ENCODE results near the gene ATG9B. TPM values are rescaled to one million over a fixed set of nuclear protein-coding genes. Genes with fewer than 3 reads are reported as not detected.
"Not testable (repeated sequence)": the region's sequence is repeated elsewhere in the genome, so short reads cannot be mapped to it uniquely, and the experiment has no call there.

ATG9B gene
- polyA plus RNA-seq, 2 of the 4 experiments (the other 2 are of a cell fraction): 0.06 to 0.23 TPM

GRCh38 chr7:151043959-151044358 lies 19.7 kb upstream of the ATG9B start:
- WGBS (ENCODE audit: missing lambda C conversion rate): 94% methylated on average over 10 of the region's 20 CpGs

DNA sequence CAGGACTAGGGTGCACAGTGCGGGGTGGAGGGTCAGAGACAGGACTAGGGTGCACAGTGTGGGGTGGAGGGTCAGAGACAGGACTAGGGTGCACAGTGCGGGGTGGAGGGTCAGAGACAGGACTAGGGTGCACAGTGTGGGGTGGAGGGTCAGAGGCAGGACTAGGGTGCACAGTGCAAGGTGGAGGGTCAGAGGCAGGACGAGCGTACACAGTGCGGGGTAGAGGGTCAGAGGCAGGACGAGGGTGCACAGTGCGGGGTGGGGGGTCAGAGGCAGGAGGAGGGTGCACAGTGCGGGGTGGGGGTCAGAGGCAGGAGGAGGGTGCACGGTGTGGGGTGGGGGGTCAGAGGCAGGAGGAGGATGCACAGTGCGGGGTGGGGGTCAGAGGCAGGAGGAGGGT lies 19.2 kb upstream of the ATG9B start:
- DNase-seq (ENCODE audit: low read depth in 1 of 2, low spot score in 1 of 2); H3K27ac ChIP-seq; H3K4me3 ChIP-seq; H3K4me2 ChIP-seq; FAIRE-seq; ATAC-seq; H3K9me3 ChIP-seq; POLR2A ChIA-PET: not testable (repeated sequence)
- 76% methylated on average over 4 of the region's 10 CpGs for WGBS (ENCODE audit: missing lambda C conversion rate)
- peaks cover 29% of the 10 kb centered on the region for H3K4me1 ChIP-seq
- CTCF ChIA-PET: interaction anchor here (1.0 kb wide), 1 partner anchor 11 kb away, joined by 3 read pairs; no protein-coding TSS in a partner anchor

More at GRCh38 chr7:151043959-151044358, 19.7 kb upstream of the ATG9B start:
- ATAC-seq (no peak), DNase-seq (ENCODE audit: low read depth in 1 of 2, low spot score in 1 of 2) (no peak), FAIRE-seq (no peak)
- H3K4me3 ChIP-seq: no peak overlapping the region
- no peaks in the 10 kb centered on the region for H3K9me3 ChIP-seq
- ChIA-PET CTCF (interaction anchor here (1.0 to 1.9 kb wide), 2 partner anchors 12 to 67 kb away, joined by 3 to 5 read pairs; no protein-coding TSS in a partner anchor), POLR2A (no interaction called here)
- H3K4me1 ChIP-seq: peaks cover 24% of the 10 kb centered on the region
- TF ChIP-seq MAZ (IDR thresholded peaks at IDR 0.05; ENCODE audit: borderline replicate concordance, low read depth, low read length): no peak
- TF ChIP-seq EHMT2 (IDR thresholded peaks at IDR 0.05; ENCODE audit: low read depth): no peak
- TF ChIP-seq, protein P1, sequence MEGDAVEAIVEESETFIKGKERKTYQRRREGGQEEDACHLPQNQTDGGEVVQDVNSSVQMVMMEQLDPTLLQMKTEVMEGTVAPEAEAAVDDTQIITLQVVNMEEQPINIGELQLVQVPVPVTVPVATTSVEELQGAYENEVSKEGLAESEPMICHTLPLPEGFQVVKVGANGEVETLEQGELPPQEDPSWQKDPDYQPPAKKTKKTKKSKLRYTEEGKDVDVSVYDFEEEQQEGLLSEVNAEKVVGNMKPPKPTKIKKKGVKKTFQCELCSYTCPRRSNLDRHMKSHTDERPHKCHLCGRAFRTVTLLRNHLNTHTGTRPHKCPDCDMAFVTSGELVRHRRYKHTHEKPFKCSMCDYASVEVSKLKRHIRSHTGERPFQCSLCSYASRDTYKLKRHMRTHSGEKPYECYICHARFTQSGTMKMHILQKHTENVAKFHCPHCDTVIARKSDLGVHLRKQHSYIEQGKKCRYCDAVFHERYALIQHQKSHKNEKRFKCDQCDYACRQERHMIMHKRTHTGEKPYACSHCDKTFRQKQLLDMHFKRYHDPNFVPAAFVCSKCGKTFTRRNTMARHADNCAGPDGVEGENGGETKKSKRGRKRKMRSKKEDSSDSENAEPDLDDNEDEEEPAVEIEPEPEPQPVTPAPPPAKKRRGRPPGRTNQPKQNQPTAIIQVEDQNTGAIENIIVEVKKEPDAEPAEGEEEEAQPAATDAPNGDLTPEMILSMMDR (IDR thresholded peaks at IDR 0.05): no peak
- TF ChIP-seq FOSB (CRISPR knock-in tag; IDR thresholded peaks at IDR 0.05): no peak
- no peak for TF ChIP-seq CBX2 (IDR thresholded peaks at IDR 0.05; ENCODE audit: borderline replicate concordance, low read depth)
- TF ChIP-seq ZFP36 (IDR thresholded peaks at IDR 0.05; ENCODE audit: borderline replicate concordance, partially characterized antibody): no peak
- no peak for TF ChIP-seq FOXS1 (CRISPR knock-in tag; IDR thresholded peaks at IDR 0.05)
- TF ChIP-seq ESRRA (IDR thresholded peaks at IDR 0.05; ENCODE audit: borderline replicate concordance, low read length): no peak
- TF ChIP-seq, protein P2, sequence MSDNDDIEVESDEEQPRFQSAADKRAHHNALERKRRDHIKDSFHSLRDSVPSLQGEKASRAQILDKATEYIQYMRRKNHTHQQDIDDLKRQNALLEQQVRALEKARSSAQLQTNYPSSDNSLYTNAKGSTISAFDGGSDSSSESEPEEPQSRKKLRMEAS (IDR thresholded peaks at IDR 0.05): no peak
- TF ChIP-seq, protein P3, sequence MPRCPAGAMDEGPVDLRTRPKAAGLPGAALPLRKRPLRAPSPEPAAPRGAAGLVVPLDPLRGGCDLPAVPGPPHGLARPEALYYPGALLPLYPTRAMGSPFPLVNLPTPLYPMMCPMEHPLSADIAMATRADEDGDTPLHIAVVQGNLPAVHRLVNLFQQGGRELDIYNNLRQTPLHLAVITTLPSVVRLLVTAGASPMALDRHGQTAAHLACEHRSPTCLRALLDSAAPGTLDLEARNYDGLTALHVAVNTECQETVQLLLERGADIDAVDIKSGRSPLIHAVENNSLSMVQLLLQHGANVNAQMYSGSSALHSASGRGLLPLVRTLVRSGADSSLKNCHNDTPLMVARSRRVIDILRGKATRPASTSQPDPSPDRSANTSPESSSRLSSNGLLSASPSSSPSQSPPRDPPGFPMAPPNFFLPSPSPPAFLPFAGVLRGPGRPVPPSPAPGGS (IDR thresholded peaks at IDR 0.05): no peak
- no peak for TF ChIP-seq REST (IDR thresholded peaks at IDR 0.05)
- no peak for TF ChIP-seq JUNB (IDR thresholded peaks at IDR 0.05)
- TF ChIP-seq HDAC2 (IDR thresholded peaks at IDR 0.05): no peak
- TF ChIP-seq HOXA7 (CRISPR knock-in tag; IDR thresholded peaks at IDR 0.05): no peak
- no peak for TF ChIP-seq CBX8 (IDR thresholded peaks at IDR 0.05)
- TF ChIP-seq, protein P4, sequence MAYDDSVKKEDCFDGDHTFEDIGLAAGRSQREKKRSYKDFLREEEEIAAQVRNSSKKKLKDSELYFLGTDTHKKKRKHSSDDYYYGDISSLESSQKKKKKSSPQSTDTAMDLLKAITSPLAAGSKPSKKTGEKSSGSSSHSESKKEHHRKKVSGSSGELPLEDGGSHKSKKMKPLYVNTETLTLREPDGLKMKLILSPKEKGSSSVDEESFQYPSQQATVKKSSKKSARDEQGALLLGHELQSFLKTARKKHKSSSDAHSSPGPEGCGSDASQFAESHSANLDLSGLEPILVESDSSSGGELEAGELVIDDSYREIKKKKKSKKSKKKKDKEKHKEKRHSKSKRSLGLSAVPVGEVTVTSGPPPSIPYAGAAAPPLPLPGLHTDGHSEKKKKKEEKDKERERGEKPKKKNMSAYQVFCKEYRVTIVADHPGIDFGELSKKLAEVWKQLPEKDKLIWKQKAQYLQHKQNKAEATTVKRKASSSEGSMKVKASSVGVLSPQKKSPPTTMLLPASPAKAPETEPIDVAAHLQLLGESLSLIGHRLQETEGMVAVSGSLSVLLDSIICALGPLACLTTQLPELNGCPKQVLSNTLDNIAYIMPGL (CRISPR knock-in tag; IDR thresholded peaks at IDR 0.05; ENCODE audit: borderline replicate concordance): no peak
- TF ChIP-seq E2F6 (IDR thresholded peaks at IDR 0.05; ENCODE audit: borderline replicate concordance, low read depth): no peak
- TF ChIP-seq SREBF2 (IDR thresholded peaks at IDR 0.05): no peak
- TF ChIP-seq EHF (CRISPR knock-in tag; IDR thresholded peaks at IDR 0.05): no peak
- no peak overlapping the region for H3K27ac ChIP-seq
- no peak overlapping the region for H3K4me2 ChIP-seq

Measured in A549 (cell line).